GM21576 (cell line): Measurements from ENCODE around the gene HSPB9.
"Not testable (repeated sequence)": the region's sequence is repeated elsewhere in the genome, so short reads cannot be mapped to it uniquely, and the experiment has no call there.

Experiments used
- ATAC-seq: cut with Tn5 transposase; IDR thresholded peaks from one replicate; pipeline ENCODE4 v1.9.1; 2021; ENCODE audit warnings: mild to moderate bottlenecking, moderate library complexity; ENCODE audit not compliant: unreplicated experiment

HSPB9 gene

GRCh38 chr17:42138749-42139492 lies 16.3 kb downstream of the HSPB9 start:
- ATAC-seq, result no peak

- not testable (repeated sequence) for ATAC-seq
Measured at GRCh38 chr17:42140690-42141089, 18.1 kb downstream of the HSPB9 start.

- no peak for ATAC-seq
Measured at GRCh38 chr17:42141382-42141781, 18.8 kb downstream of the HSPB9 start.

GRCh38 chr17:42142371-42142896 lies 19.8 kb downstream of the HSPB9 start:
- ATAC-seq, result no peak

GRCh38 chr17:42143138-42143537 lies 20.5 kb downstream of the HSPB9 start:
- not testable (repeated sequence) for ATAC-seq

GRCh38 chr17:42146911-42147607 lies 24.5 kb downstream of the HSPB9 start:
- no peak for ATAC-seq

GRCh38 chr17:42153919-42154742 lies 31.5 kb downstream of the HSPB9 start:
- no peak for ATAC-seq

- ATAC-seq, result no peak
Measured at GRCh38 chr17:42155614-42156045, 33.0 kb downstream of the HSPB9 start.

- no peak for ATAC-seq
Measured at GRCh38 chr17:42159796-42160530, 37.4 kb downstream of the HSPB9 start.

- no peak for ATAC-seq
Measured at GRCh38 chr17:42160531-42160910, 37.9 kb downstream of the HSPB9 start.

- ATAC-seq, result no peak
Measured at GRCh38 chr17:42163113-42163512, 40.5 kb downstream of the HSPB9 start.

- ATAC-seq, result no peak
Measured at GRCh38 chr17:42163696-42164407, 41.2 kb downstream of the HSPB9 start.

GRCh38 chr17:42165751-42166150 lies 43.1 kb downstream of the HSPB9 start:
- ATAC-seq, result no peak

GRCh38 chr17:42166196-42166763 lies 43.7 kb downstream of the HSPB9 start:
- ATAC-seq, result no peak

- ATAC-seq, result no peak
Measured at GRCh38 chr17:42167807-42168206, 45.2 kb downstream of the HSPB9 start.

GRCh38 chr17:42169351-42169750 lies 46.7 kb downstream of the HSPB9 start:
- no peak for ATAC-seq

- ATAC-seq, result no peak
Measured at GRCh38 chr17:42171831-42172230, 49.2 kb downstream of the HSPB9 start.
